SK-N-SH (cell line): ENCODE measurements around the gene BRAT1.

Experiments used
- EZH2phosphoT487 ChIP-seq: fragments of 200-600 bp; sonication (generic); IDR thresholded peaks from 2 replicates; pipeline ENCODE4 v1.6.1; 2017; ENCODE audit warnings: low read depth, mixed run types, mild to moderate bottlenecking, antibody characterized with exemption, moderate library complexity, borderline replicate concordance
- FOXM1 ChIP-seq: IDR thresholded peaks from 2 replicates; pipeline ENCODE4 v1.4.0; 2012; ENCODE audit warnings: low read depth, mild to moderate bottlenecking
- GABPA ChIP-seq: IDR thresholded peaks from 2 replicates; pipeline ENCODE4 v1.4.0; 2012; ENCODE audit warnings: low read depth, mild to moderate bottlenecking
- NFIC ChIP-seq: IDR thresholded peaks from 2 replicates; pipeline ENCODE4 v1.4.0; 2012; ENCODE audit warnings: borderline replicate concordance
- PBX3 ChIP-seq: IDR thresholded peaks from 2 replicates; pipeline ENCODE4; 2012
- POLR2AphosphoS5 ChIP-seq: IDR thresholded peaks from 2 replicates; pipeline ENCODE4 v1.6.1; 2012; ENCODE audit warnings: low read depth, low read length
- RCOR1 ChIP-seq: fragments of 150-350 bp; IDR thresholded peaks from 2 replicates; pipeline ENCODE4 v1.6.1; 2017; ENCODE audit warnings: antibody characterized with exemption, low read length
- REST ChIP-seq: IDR thresholded peaks from 2 replicates; pipeline ENCODE4 v1.6.1; 2012; ENCODE audit warnings: mild to moderate bottlenecking, low read depth, low read length, moderate library complexity
- SMC3 ChIP-seq: IDR thresholded peaks from 2 replicates; pipeline ENCODE4 v1.6.1; 2012; ENCODE audit warnings: low read depth, low read length, improper control_type of control experiment
- YY1 ChIP-seq: IDR thresholded peaks from 2 replicates; pipeline ENCODE4 v1.4.0; 2012; ENCODE audit warnings: low read depth, mild to moderate bottlenecking
- TF ChIP-seq, protein P1 (sequence below): fragments of 200-600 bp; sonication (generic); IDR thresholded peaks from 2 replicates; pipeline ENCODE4 v1.6.1; 2017; ENCODE audit warnings: antibody characterized with exemption, mild to moderate bottlenecking, moderate library complexity
- TF ChIP-seq, protein P2 (sequence below): fragments of 150-350 bp; IDR thresholded peaks from 2 replicates; pipeline ENCODE4 v1.6.1; 2017; ENCODE audit warnings: antibody characterized with exemption, low read length, low read depth, borderline replicate concordance

- TF ChIP-seq, protein P1, sequence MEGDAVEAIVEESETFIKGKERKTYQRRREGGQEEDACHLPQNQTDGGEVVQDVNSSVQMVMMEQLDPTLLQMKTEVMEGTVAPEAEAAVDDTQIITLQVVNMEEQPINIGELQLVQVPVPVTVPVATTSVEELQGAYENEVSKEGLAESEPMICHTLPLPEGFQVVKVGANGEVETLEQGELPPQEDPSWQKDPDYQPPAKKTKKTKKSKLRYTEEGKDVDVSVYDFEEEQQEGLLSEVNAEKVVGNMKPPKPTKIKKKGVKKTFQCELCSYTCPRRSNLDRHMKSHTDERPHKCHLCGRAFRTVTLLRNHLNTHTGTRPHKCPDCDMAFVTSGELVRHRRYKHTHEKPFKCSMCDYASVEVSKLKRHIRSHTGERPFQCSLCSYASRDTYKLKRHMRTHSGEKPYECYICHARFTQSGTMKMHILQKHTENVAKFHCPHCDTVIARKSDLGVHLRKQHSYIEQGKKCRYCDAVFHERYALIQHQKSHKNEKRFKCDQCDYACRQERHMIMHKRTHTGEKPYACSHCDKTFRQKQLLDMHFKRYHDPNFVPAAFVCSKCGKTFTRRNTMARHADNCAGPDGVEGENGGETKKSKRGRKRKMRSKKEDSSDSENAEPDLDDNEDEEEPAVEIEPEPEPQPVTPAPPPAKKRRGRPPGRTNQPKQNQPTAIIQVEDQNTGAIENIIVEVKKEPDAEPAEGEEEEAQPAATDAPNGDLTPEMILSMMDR: no peak
- TF ChIP-seq FOXM1 (no peak), RCOR1 (no peak), POLR2AphosphoS5 (no peak), GABPA (no peak), YY1 (no peak), EZH2phosphoT487 (no peak), PBX3 (no peak), SMC3 (no peak), REST (no peak), NFIC (no peak)
- TF ChIP-seq, protein P2, sequence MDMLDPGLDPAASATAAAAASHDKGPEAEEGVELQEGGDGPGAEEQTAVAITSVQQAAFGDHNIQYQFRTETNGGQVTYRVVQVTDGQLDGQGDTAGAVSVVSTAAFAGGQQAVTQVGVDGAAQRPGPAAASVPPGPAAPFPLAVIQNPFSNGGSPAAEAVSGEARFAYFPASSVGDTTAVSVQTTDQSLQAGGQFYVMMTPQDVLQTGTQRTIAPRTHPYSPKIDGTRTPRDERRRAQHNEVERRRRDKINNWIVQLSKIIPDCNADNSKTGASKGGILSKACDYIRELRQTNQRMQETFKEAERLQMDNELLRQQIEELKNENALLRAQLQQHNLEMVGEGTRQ: no peak
These were observed 43.6 kb downstream of the BRAT1 start for GRCh38 chr7:2511769-2512168.
